Subcutaneous abdominal adipose tissue (tissue), 5 donors: ENCODE results near the gene MYO9A.
"Not testable (repeated sequence)": the region's sequence is repeated elsewhere in the genome, so short reads cannot be mapped to it uniquely, and the experiment has no call there.

Experiments used
- H3K27ac ChIP-seq: one replicate; pipeline ENCODE4 v1.7.0; 2013; ENCODE audit warnings: low read depth, mild to moderate bottlenecking, inconsistent platforms, low read length, moderate library complexity
- H3K27me3 ChIP-seq, 5 donors: one replicate each; pipeline ENCODE4 v1.7.0; 2013; ENCODE audit warnings: low read length in 5 of 5, inconsistent platforms in 1 of 5; ENCODE audit not compliant: control insufficient read depth in 5 of 5, insufficient read depth in 4 of 5
- H3K36me3 ChIP-seq, 5 donors: one replicate each; pipeline ENCODE4 v1.7.0; 2013; ENCODE audit warnings: low read length in 5 of 5; ENCODE audit not compliant: control insufficient read depth in 5 of 5, insufficient read depth in 5 of 5
- H3K4me1 ChIP-seq, 5 donors: one replicate each; pipeline ENCODE4 v1.7.0; 2013; ENCODE audit warnings: low read length in 5 of 5, mild to moderate bottlenecking in 3 of 5, moderate library complexity in 1 of 5; ENCODE audit not compliant: control insufficient read depth in 5 of 5, insufficient read depth in 5 of 5
- H3K4me3 ChIP-seq, 5 donors: one replicate each; pipeline ENCODE4 v1.7.0; 2013; ENCODE audit warnings: low read length in 5 of 5, low read depth in 1 of 5
- H3K9ac ChIP-seq, 5 donors: one replicate each; pipeline ENCODE4 v1.7.0; 2013; ENCODE audit warnings: low read length in 5 of 5, mild to moderate bottlenecking in 4 of 5, moderate library complexity in 3 of 5
- H3K9me3 ChIP-seq, 5 donors: one replicate each; pipeline ENCODE4 v1.7.0; 2013; ENCODE audit warnings: low read length in 5 of 5; ENCODE audit not compliant: control insufficient read depth in 5 of 5
- donor health status: healthy.
- donor health status: healthy.
- donor health status: healthy.
- donor health status: healthy.
- donor health status: healthy.

The MYO9A gene

GRCh38 chr15:72116731-72117485 is 1.0 kb downstream of the MYO9A start:
- H3K4me3 ChIP-seq, result peak overlapping the region; percentile 92 to 100 (median 99)
- H3K9me3 ChIP-seq, result no peaks in the 10 kb centered on the region
- H3K9ac ChIP-seq, result peak overlapping the region; percentile 69 to 85 (median 76)
- peaks cover 2 to 31% (median 22%) of the 10 kb centered on the region in 5 donors for H3K4me1 ChIP-seq
- peak overlapping the region; percentile 97 for H3K27ac ChIP-seq
- H3K36me3 ChIP-seq, result no peaks in the 10 kb centered on the region
- H3K27me3 ChIP-seq, result no peaks in the 10 kb centered on the region

- Histone ChIP-seq H3K9ac (no peak overlapping the region), H3K4me1 (peaks cover 2 to 26% (median 15%) of the 10 kb centered on the region in 5 donors), H3K4me3 (no peak overlapping the region), H3K9me3 (no peaks in the 10 kb centered on the region), H3K27ac (no peak overlapping the region), H3K27me3 (no peaks in the 10 kb centered on the region), H3K36me3 (no peaks in the 10 kb centered on the region)
These were observed 4.5 kb downstream of the MYO9A start for GRCh38 chr15:72113347-72114031.

GRCh38 chr15:72112805-72113204 is 5.1 kb downstream of the MYO9A start:
- Histone ChIP-seq H3K9me3 (no peaks in the 10 kb centered on the region), H3K4me3 (no peak overlapping the region), H3K36me3 (no peaks in the 10 kb centered on the region), H3K27ac (no peak overlapping the region), H3K4me1 (peaks cover 0 to 26% (median 15%) of the 10 kb centered on the region in 5 donors), H3K9ac (no peak overlapping the region), H3K27me3 (no peaks in the 10 kb centered on the region)

GRCh38 chr15:72112116-72112515 is 5.8 kb downstream of the MYO9A start:
- Histone ChIP-seq H3K9me3 (no peaks in the 10 kb centered on the region), H3K4me1 (peaks cover 0 to 26% (median 13%) of the 10 kb centered on the region in 5 donors), H3K9ac (no peak overlapping the region), H3K36me3 (no peaks in the 10 kb centered on the region), H3K27me3 (no peaks in the 10 kb centered on the region), H3K27ac (no peak overlapping the region), H3K4me3 (no peak overlapping the region)

- H3K27ac ChIP-seq, result no peak overlapping the region
- H3K9me3 ChIP-seq, result no peaks in the 10 kb centered on the region
- H3K9ac ChIP-seq, result no peak overlapping the region
- no peaks in the 10 kb centered on the region for H3K27me3 ChIP-seq
- no peak overlapping the region for H3K4me3 ChIP-seq
- no peaks in the 10 kb centered on the region for H3K36me3 ChIP-seq
- peaks cover 0 to 10% (median 0%) of the 10 kb centered on the region in 5 donors for H3K4me1 ChIP-seq
These were observed 7.6 kb downstream of the MYO9A start for GRCh38 chr15:72110355-72110754.

GRCh38 chr15:72106068-72106467 is 11.9 kb downstream of the MYO9A start:
- Histone ChIP-seq H3K4me3 (no peak overlapping the region), H3K9ac (no peak overlapping the region), H3K4me1 (peaks cover 0 to 6% (median 5%) of the 10 kb centered on the region in 5 donors), H3K36me3 (no peaks in the 10 kb centered on the region), H3K27me3 (no peaks in the 10 kb centered on the region), H3K27ac (no peak overlapping the region), H3K9me3 (no peaks in the 10 kb centered on the region)

- H3K36me3 ChIP-seq, result no peaks in the 10 kb centered on the region
- no peaks in the 10 kb centered on the region for H3K27me3 ChIP-seq
- H3K4me3 ChIP-seq, result no peak overlapping the region
- H3K4me1 ChIP-seq, result peaks cover 0 to 6% (median 5%) of the 10 kb centered on the region in 5 donors
- H3K27ac ChIP-seq, result no peak overlapping the region
- no peaks in the 10 kb centered on the region for H3K9me3 ChIP-seq
- no peak overlapping the region for H3K9ac ChIP-seq
These were observed 12.8 kb downstream of the MYO9A start for GRCh38 chr15:72105111-72105510.

GRCh38 chr15:72100551-72100950 is 17.4 kb downstream of the MYO9A start:
- not testable (repeated sequence) for H3K27me3 ChIP-seq, H3K36me3 ChIP-seq, H3K27ac ChIP-seq, H3K9me3 ChIP-seq, H3K4me3 ChIP-seq, H3K4me1 ChIP-seq, H3K9ac ChIP-seq

- Histone ChIP-seq H3K4me1 (peaks cover 0 to 6% (median 5%) of the 10 kb centered on the region in 5 donors), H3K9ac (no peak overlapping the region), H3K27me3 (no peaks in the 10 kb centered on the region), H3K9me3 (no peaks in the 10 kb centered on the region), H3K36me3 (no peaks in the 10 kb centered on the region), H3K4me3 (no peak overlapping the region), H3K27ac (no peak overlapping the region)
These were observed 18.8 kb downstream of the MYO9A start for GRCh38 chr15:72099155-72099554.

- Histone ChIP-seq H3K4me1 (peaks cover 0 to under 1% (median under 1%) of the 10 kb centered on the region in 5 donors), H3K9ac (no peak overlapping the region), H3K27ac (no peak overlapping the region), H3K36me3 (no peaks in the 10 kb centered on the region), H3K9me3 (no peaks in the 10 kb centered on the region), H3K27me3 (no peaks in the 10 kb centered on the region), H3K4me3 (no peak overlapping the region)
These were observed 19.9 kb downstream of the MYO9A start for GRCh38 chr15:72098040-72098439.
